ENCODE results near the gene TRMT11. TPM values are rescaled to one million over a fixed set of nuclear protein-coding genes. Genes with fewer than 3 reads are reported as not detected.

TRMT11 gene
- total and polyA plus RNA-seq, 9 of the 15 experiments (the other 6 are each of a cell fraction or from before 2014, with no cell fraction given) = 38.8 to 88.0 (median 59.8) TPM

- TF ChIP-seq ZBTB26 (CRISPR knock-in tag; IDR thresholded peaks at IDR 0.05) (0 out of 2 replicates have a peak, but pooled peaks have one; percentile 15), DPF2 (IDR thresholded peaks at IDR 0.05) (peak; percentile 59; the same call in 1 of the 2 replicates), SPI1 (IDR thresholded peaks at IDR 0.05; ENCODE audit: borderline replicate concordance, low read depth, low read length) (peak; percentile 80), FOSL1 (tag; conservative IDR thresholded peaks at IDR 0.05) (0 out of 2 replicates have a peak, but pooled peaks have one; percentile 21), SIRT6 (IDR thresholded peaks at IDR 0.05; ENCODE audit: low read depth, low read length) (no peak), ZNF395 (CRISPR knock-in tag; IDR thresholded peaks at IDR 0.05) (peak; percentile 3; the same call in 1 of the 2 replicates), AFF1 (IDR thresholded peaks at IDR 0.05; ENCODE audit: low read depth in 1 of 2, partially characterized antibody in 2 of 2) (peak in 1 of 2 experiments; percentile 45), ZBTB8A (IDR thresholded peaks at IDR 0.05; ENCODE audit: partially characterized antibody) (peak; percentile 52), SIN3B (IDR thresholded peaks at IDR 0.05; ENCODE audit: low read depth) (0 out of 2 replicates have a peak, but pooled peaks have one; percentile 15), SMARCA4 (IDR thresholded peaks at IDR 0.05) (peak; percentile 84), MBD1 (CRISPR knock-in tag; IDR thresholded peaks at IDR 0.05) (0 out of 2 replicates have a peak, but pooled peaks have one; percentile 50), ARID1B (IDR thresholded peaks at IDR 0.05) (peak; percentile 68), CEBPB (tag; IDR thresholded peaks at IDR 0.05) (0 out of 2 replicates have a peak, but pooled peaks have one; percentile 43), PRDM10 (IDR thresholded peaks at IDR 0.05; ENCODE audit: partially characterized antibody) (peak; percentile 6), EHMT2 (IDR thresholded peaks at IDR 0.05) (peak; percentile 28; the same call in 1 of the 2 replicates)
These were observed 37.9 kb upstream of the TRMT11 start (continued) for GRCh38 chr6:125948455-125948854.

Measured in K562 (cell line).